HG03064 (cell line): Measurements from ENCODE around the gene IFI27L1.

ENCODE experiments used
- ATAC-seq: cut with Tn5 transposase; IDR thresholded peaks from one replicate; pipeline ENCODE4 v1.9.1; 2021; ENCODE audit warnings: low read depth; ENCODE audit not compliant: unreplicated experiment

Gene IFI27L1

GRCh38 chr14:94080621-94081385, at the start of gene IFI27L1, which contains the start of gene DDX24:
Gene IFI27L1, plus strand, starts transcription at chr14:94081310. Its CDS starts 15,628 bp downstream, at chr14:94096938.
Gene DDX24, minus strand, starts transcription at chr14:94081202. Its CDS starts 1,460 bp downstream, at chr14:94079742.
- ATAC-seq: peak; percentile 94

- no peak for ATAC-seq
Measured at GRCh38 chr14:94031883-94032279, 49.2 kb upstream of the IFI27L1 start.

- no peak for ATAC-seq
Measured at GRCh38 chr14:94034886-94035285, 46.2 kb upstream of the IFI27L1 start.

- peak; percentile 87 for ATAC-seq
Measured at GRCh38 chr14:94036313-94037167, 44.6 kb upstream of the IFI27L1 start.

GRCh38 chr14:94037954-94038353, 43.2 kb upstream of the IFI27L1 start:
- ATAC-seq: no peak

GRCh38 chr14:94038510-94038909, 42.6 kb upstream of the IFI27L1 start:
- ATAC-seq: no peak

GRCh38 chr14:94038921-94039629, 42.0 kb upstream of the IFI27L1 start:
- no peak for ATAC-seq

- no peak for ATAC-seq
Measured at GRCh38 chr14:94040247-94040646, 40.9 kb upstream of the IFI27L1 start.

- ATAC-seq: no peak
Measured at GRCh38 chr14:94040796-94041195, 40.3 kb upstream of the IFI27L1 start.

- ATAC-seq: no peak
Measured at GRCh38 chr14:94041551-94042346, 39.4 kb upstream of the IFI27L1 start.

GRCh38 chr14:94042433-94043091, 38.5 kb upstream of the IFI27L1 start:
- no peak for ATAC-seq

GRCh38 chr14:94043111-94043755, 37.9 kb upstream of the IFI27L1 start:
- ATAC-seq: no peak

GRCh38 chr14:94043756-94044475, 37.2 kb upstream of the IFI27L1 start:
- ATAC-seq: no peak

- ATAC-seq: no peak
Measured at GRCh38 chr14:94044476-94045091, 36.5 kb upstream of the IFI27L1 start.

- ATAC-seq: no peak
Measured at GRCh38 chr14:94045101-94045500, 36.0 kb upstream of the IFI27L1 start.

- ATAC-seq: no peak
Measured at GRCh38 chr14:94045563-94046345, 35.4 kb upstream of the IFI27L1 start.

GRCh38 chr14:94046696-94047250, 34.3 kb upstream of the IFI27L1 start:
- no peak for ATAC-seq
